HepG2 (cell line): ENCODE results near the gene PROC. TPM values are rescaled to one million over a fixed set of nuclear protein-coding genes. Genes with fewer than 3 reads are reported as not detected.
A peak's percentile ranks its signal among the peaks of the same experiment; 100 is the strongest.

Experiments
- ATAC-seq: fragments of 200-7000 bp; cut with Tn5 transposase; 3 replicates; pipeline ENCODE4 v1.9.1; 2020; ENCODE audit warnings: mild to moderate bottlenecking, moderate library complexity
- BruUV-seq: library from RNA; stranded (reverse); fragments of 400-500 nt; replicated peaks from 2 replicates; lab custom pipeline; 2021; lab: Mats Ljungman, UMichigan
- CTCF ChIA-PET: fragments of 300-600 bp; formaldehyde crosslinking; extraction: SDS; loops from one replicate; lab custom pipeline; 2021; ENCODE audit warnings: low total read pairs, inconsistent platforms, low intra/inter-chr PET ratio; lab: Yijun Ruan, JAX
- POLR2A ChIA-PET: fragments of 350-600 bp; sonication (Branson Sonifier 250); formaldehyde crosslinking; loops from one replicate; lab custom pipeline; 2020; ENCODE audit warnings: antibody characterized with exemption, inconsistent platforms; lab: Yijun Ruan, JAX
- DNase-seq: peaks from one replicate; pipeline ENCODE4 v3.0.0-alpha.2; 2015; ENCODE audit warnings: low spot score
- FAIRE-seq: peaks from 3 replicates; lab custom pipeline; 2011; peaks lifted over from hg19 to GRCh38; lab: Jason Lieb, UNC
- H2AFZ ChIP-seq: one replicate; pipeline ENCODE4 v1.6.1; 2011; ENCODE audit warnings: low read length, inconsistent platforms
- H3K27ac ChIP-seq: fragments of 300-600 bp; 3 replicates; pipeline ENCODE4 v1.8.0; 2011; ENCODE audit warnings: mixed run types, mild to moderate bottlenecking, mixed read lengths, low read length, inconsistent platforms; ENCODE audit not compliant: insufficient read depth; ENCODE audit errors: extremely low read length
- H3K27me3 ChIP-seq, 2 experiments: fragments of 200-600 bp in 1 of 2; 2 replicates in 1 of 2; 3 replicates in 1 of 2; pipeline versions ENCODE4 v1.6.0 to v1.8.0; 2011; ENCODE audit warnings: low read length in 2 of 2, mild to moderate bottlenecking in 2 of 2, moderate library complexity in 2 of 2, inconsistent platforms in 1 of 2; ENCODE audit not compliant: insufficient read depth in 2 of 2, control insufficient read depth in 1 of 2
- H3K36me3 ChIP-seq, 2 experiments: fragments of 200-600 bp in 1 of 2; replicated peaks in 1 of 2; 2 replicates in 1 of 2; 3 replicates in 1 of 2; pipeline versions ENCODE4 v1.5.1 to v1.8.0; 2011; ENCODE audit warnings: low read length in 2 of 2, inconsistent platforms in 1 of 2; ENCODE audit not compliant: insufficient read depth in 2 of 2, control insufficient read depth in 1 of 2
- H3K4me1 ChIP-seq: 2 replicates; pipeline ENCODE4 v1.5.1; 2012; ENCODE audit warnings: low read length, inconsistent platforms; ENCODE audit not compliant: insufficient read depth
- H3K4me2 ChIP-seq: 2 replicates; pipeline ENCODE4 v1.6.0; 2011; ENCODE audit warnings: low read depth, low read length, inconsistent platforms
- H3K4me3 ChIP-seq, 3 experiments: fragments of 200-600 bp in 1 of 3; sonication (generic), shearing (Covaris generic) in 1 of 3; replicated peaks in 1 of 3; 2 replicates each; pipeline ENCODE4 v1.5.1; 2011 to 2016; ENCODE audit warnings: low read length in 3 of 3, inconsistent platforms in 2 of 3, low read depth in 2 of 3, mild to moderate bottlenecking in 2 of 3, control low read depth in 1 of 3, mixed read lengths in 1 of 3; ENCODE audit not compliant: insufficient read depth in 1 of 3
- H3K79me2 ChIP-seq: one replicate; pipeline ENCODE4 v1.6.1; 2011; ENCODE audit warnings: low read length, inconsistent platforms; ENCODE audit not compliant: insufficient read depth
- H3K9ac ChIP-seq: 2 replicates; pipeline ENCODE4 v1.6.0; 2011; ENCODE audit warnings: mild to moderate bottlenecking, low read depth, low read length, inconsistent platforms; ENCODE audit not compliant: insufficient read depth
- H3K9me3 ChIP-seq: 2 replicates; pipeline ENCODE4 v1.5.1; 2012; ENCODE audit warnings: mild to moderate bottlenecking, low read length
- H4K20me1 ChIP-seq: 2 replicates; pipeline ENCODE4 v1.6.0; 2011; ENCODE audit warnings: inconsistent platforms, mild to moderate bottlenecking, low read length, moderate library complexity; ENCODE audit not compliant: insufficient read depth
- ARNTL ChIP-seq: sonication (generic); formaldehyde crosslinking; IDR thresholded peaks from 2 replicates; pipeline ENCODE4 v1.4.0; 2020; ENCODE audit warnings: mild to moderate bottlenecking, missing genetic modification reagents
- DNMT1 ChIP-seq: sonication (generic); formaldehyde crosslinking; IDR thresholded peaks from 2 replicates; pipeline ENCODE4 v1.5.1; 2020; ENCODE audit warnings: mild to moderate bottlenecking, missing genetic modification reagents
- GATAD2A ChIP-seq: IDR thresholded peaks from 2 replicates; pipeline ENCODE4 v1.6.1; 2016
- HOXA3 ChIP-seq: sonication (generic); formaldehyde crosslinking; IDR thresholded peaks from 2 replicates; pipeline ENCODE4 v1.5.0; 2020; ENCODE audit warnings: missing genetic modification reagents
- MLXIP ChIP-seq: sonication (generic); formaldehyde crosslinking; IDR thresholded peaks from 2 replicates; pipeline ENCODE4 v1.9.0; 2021; ENCODE audit warnings: missing genetic modification reagents, borderline replicate concordance
- MYC ChIP-seq: sonication (generic); formaldehyde crosslinking; IDR thresholded peaks from 2 replicates; pipeline ENCODE4 v1.9.0; 2021; ENCODE audit warnings: missing genetic modification reagents, borderline replicate concordance
- NFKB2 ChIP-seq: sonication (generic); formaldehyde crosslinking; IDR thresholded peaks from 2 replicates; pipeline ENCODE4 v1.4.0; 2020; ENCODE audit warnings: missing genetic modification reagents, borderline replicate concordance
- POGK ChIP-seq: sonication (generic); formaldehyde crosslinking; conservative IDR thresholded peaks from 2 replicates; pipeline ENCODE4 v1.8.0; 2022; ENCODE audit warnings: mild to moderate bottlenecking, moderate library complexity, missing genetic modification reagents
- SNAPC5 ChIP-seq: sonication (generic); formaldehyde crosslinking; IDR thresholded peaks from 2 replicates; pipeline ENCODE4 v1.8.1; 2023; ENCODE audit warnings: mild to moderate bottlenecking, missing genetic modification reagents, borderline replicate concordance
- TCF7 ChIP-seq: sonication (generic); IDR thresholded peaks from 2 replicates; pipeline ENCODE4 v1.6.1; 2016; ENCODE audit warnings: antibody characterized with exemption, low read depth
- ZBTB4 ChIP-seq: sonication (generic); formaldehyde crosslinking; IDR thresholded peaks from 2 replicates; pipeline ENCODE4 v1.4.0; 2020; ENCODE audit warnings: missing genetic modification reagents, mild to moderate bottlenecking, borderline replicate concordance
- ZNF589 ChIP-seq: sonication (generic); formaldehyde crosslinking; conservative IDR thresholded peaks from 2 replicates; pipeline ENCODE4 v1.8.0; 2022; ENCODE audit warnings: mild to moderate bottlenecking, moderate library complexity, missing genetic modification reagents
- ZNF605 ChIP-seq: sonication (generic); formaldehyde crosslinking; IDR thresholded peaks from 2 replicates; pipeline ENCODE4 v1.8.0; 2022; ENCODE audit warnings: mild to moderate bottlenecking, missing genetic modification reagents
- ZNF782 ChIP-seq: sonication (generic); formaldehyde crosslinking; IDR thresholded peaks from 2 replicates; pipeline ENCODE4 v1.4.0; 2020; ENCODE audit warnings: missing genetic modification reagents, mild to moderate bottlenecking, borderline replicate concordance
- WGBS: methylation state at CpG from one replicate; pipeline ENCODE4 v1.1.6; 2017; ENCODE audit warnings: low lambda C conversion rate; 5-methylcytosine and 5-hydroxymethylcytosine counted together
- in situ Hi-C: cut with HindIII; loops from 2 replicates; pipeline ENCODE4 v1.10.0; 2017; ENCODE audit warnings: low pct_unique_long_range_greater_than_20kb; ENCODE audit not compliant: extremely low pct_ligation_motif_present
- intact Hi-C: fragments of 100-400 bp; cut with micrococcal nuclease; formaldehyde crosslinking; loops from one replicate; pipeline ENCODE4 v1.10.0; 2022; ENCODE audit not compliant: unreplicated experiment
- polyA plus RNA-seq, 8 experiments: library from polyadenylated mRNA; depleted of rRNA in 3 of 8; stranded (reverse) in 7 of 8; unstranded in 1 of 8; fragments of >200 nt; fragmentation: Illumina TruSeq in 4 of 8; extraction: Trizol in 4 of 8; gene quantifications; 2 replicates each; pipeline versions ENCODE4 v1.2.1 to v1.2.3, GENCODE V29; 2011 to 2016; ENCODE audit warnings: low read depth in 4 of 8, missing spikeins in 1 of 8, mixed read lengths in 1 of 8; ENCODE audit not compliant: insufficient read depth in 1 of 8
- total RNA-seq, 5 experiments: library from RNA; depleted of rRNA; stranded (reverse); fragments of >200 nt; fragmentation: Illumina TruSeq; extraction: Trizol; gene quantifications; 2 replicates each; pipeline ENCODE4 v1.2.3, GENCODE V29; 2016; ENCODE audit warnings: low read depth in 1 of 5

The PROC gene
- total and polyA plus RNA-seq, 2 of the 13 experiments (the other 11 are each of a cell fraction or from before 2014, with no cell fraction given), result 134 to 185 TPM

GRCh38 chr2:127455566-127456493 lies 37.6 kb downstream of the PROC start:
- Histone ChIP-seq H4K20me1 (no peaks in the 10 kb centered on the region), H3K4me1 (peaks cover 70% of the 10 kb centered on the region), H3K27ac (peak overlapping the region; percentile 93), H3K27me3 (no peaks in the 10 kb centered on the region), H3K4me2 (peak overlapping the region; percentile 71), H3K9me3 (no peaks in the 10 kb centered on the region), H3K9ac (peak overlapping the region; percentile 64), H2AFZ (no peak overlapping the region), H3K4me3 (peak overlapping the region in 1 of 3 experiments; percentile 54; a peak in 3 of 6 replicates), H3K36me3 (no peaks in the 10 kb centered on the region), H3K79me2 (peaks cover 14% of the 10 kb centered on the region)
- ChIA-PET POLR2A (interaction anchor here (0.7 to 5.9 kb wide), 18 partner anchors 9 to 224 kb away, joined by 3 to 74 read pairs (median 8); partner anchors contain the start of genes ERCC3, IWS1 and PROC), CTCF (no interaction called here)
- DNase-seq, result peak; percentile 16
- ATAC-seq, result peak; percentile 1; the same call in 2 of the 3 replicates
- FAIRE-seq, result no peak
- in situ Hi-C loops (no loop called here), intact Hi-C loops (no loop called here)
- WGBS, result 83% methylated on average over 13 of the region's 13 CpGs
- BruUV-seq, result TSS peak; percentile 83
- TF ChIP-seq ZBTB4 (0 out of 2 replicates have a peak, but pooled peaks have one; percentile 8), SNAPC5 (CRISPR knock-in tag) (0 out of 2 replicates have a peak, but pooled peaks have one; percentile 51), ZNF589 (CRISPR knock-in tag) (no peak), TCF7 (0 out of 2 replicates have a peak, but pooled peaks have one; percentile 7), MYC (CRISPR knock-in tag) (no peak), NFKB2 (0 out of 2 replicates have a peak, but pooled peaks have one; percentile 6), ZNF605 (CRISPR knock-in tag) (0 out of 2 replicates have a peak, but pooled peaks have one; percentile 15), GATAD2A (CRISPR knock-in tag) (no peak), MLXIP (CRISPR knock-in tag) (no peak), ZNF782 (CRISPR knock-in tag) (peak; percentile 12; the same call in 1 of the 2 replicates), HOXA3 (no peak), ARNTL (CRISPR knock-in tag) (0 out of 2 replicates have a peak, but pooled peaks have one; percentile 12), POGK (CRISPR knock-in tag) (0 out of 2 replicates have a peak, but pooled peaks have one; percentile 34), DNMT1 (CRISPR knock-in tag) (no peak)
